Iris pigment epithelial cell (primary cell): ENCODE measurements around the gene IRGC.

ENCODE experiments used
- DNase-seq: peaks from one replicate; pipeline ENCODE4 v3.0.0-alpha.2; 2011; ENCODE audit warnings: low read depth

Gene IRGC

GRCh38 chr19:43724896-43725295 lies 9.0 kb downstream of the IRGC start:
- no peak for DNase-seq

- no peak for DNase-seq
Observed at GRCh38 chr19:43725468-43725867, 9.6 kb downstream of the IRGC start.

- DNase-seq: no peak
Observed at GRCh38 chr19:43726736-43727592, 11.1 kb downstream of the IRGC start.

- no peak for DNase-seq
Observed at GRCh38 chr19:43727593-43727853, 11.6 kb downstream of the IRGC start.

- DNase-seq: no peak
Observed at GRCh38 chr19:43729919-43730318, 14.0 kb downstream of the IRGC start.

GRCh38 chr19:43731346-43731745 lies 15.5 kb downstream of the IRGC start:
- DNase-seq: no peak

GRCh38 chr19:43731846-43732245 lies 16.0 kb downstream of the IRGC start:
- peak; percentile 56 for DNase-seq

- DNase-seq: no peak
Observed at GRCh38 chr19:43735013-43735412, 19.1 kb downstream of the IRGC start.

GRCh38 chr19:43735957-43736356 lies 20.1 kb downstream of the IRGC start:
- peak; percentile 72 for DNase-seq

- DNase-seq: no peak
Observed at GRCh38 chr19:43738780-43739211, 22.9 kb downstream of the IRGC start.

GRCh38 chr19:43739439-43740235 lies 23.8 kb downstream of the IRGC start:
- no peak for DNase-seq

- no peak for DNase-seq
Observed at GRCh38 chr19:43741075-43741825, 25.4 kb downstream of the IRGC start.

GRCh38 chr19:43743059-43743458 lies 27.2 kb downstream of the IRGC start:
- DNase-seq: peak; percentile 82

- no peak for DNase-seq
Observed at GRCh38 chr19:43747557-43748204, 31.8 kb downstream of the IRGC start.

- no peak for DNase-seq
Observed at GRCh38 chr19:43748205-43748594, 32.3 kb downstream of the IRGC start.

GRCh38 chr19:43748685-43749084 lies 32.8 kb downstream of the IRGC start:
- no peak for DNase-seq

- DNase-seq: no peak
Observed at GRCh38 chr19:43749152-43749551, 33.3 kb downstream of the IRGC start.

GRCh38 chr19:43749898-43750297 lies 34.0 kb downstream of the IRGC start:
- DNase-seq: no peak

- DNase-seq: peak; percentile 70
Observed at GRCh38 chr19:43751466-43752220, 35.8 kb downstream of the IRGC start.

- no peak for DNase-seq
Observed at GRCh38 chr19:43752287-43752875, 36.5 kb downstream of the IRGC start.

GRCh38 chr19:43754253-43754502 lies 38.3 kb downstream of the IRGC start:
- no peak for DNase-seq
